ENCODE data around the gene BRD7. TPM values are rescaled to one million over a fixed set of nuclear protein-coding genes. Genes with fewer than 3 reads are reported as not detected.

The BRD7 gene
- total RNA-seq, 1 experiment from 2014 or later: 45.6 TPM

DNA sequence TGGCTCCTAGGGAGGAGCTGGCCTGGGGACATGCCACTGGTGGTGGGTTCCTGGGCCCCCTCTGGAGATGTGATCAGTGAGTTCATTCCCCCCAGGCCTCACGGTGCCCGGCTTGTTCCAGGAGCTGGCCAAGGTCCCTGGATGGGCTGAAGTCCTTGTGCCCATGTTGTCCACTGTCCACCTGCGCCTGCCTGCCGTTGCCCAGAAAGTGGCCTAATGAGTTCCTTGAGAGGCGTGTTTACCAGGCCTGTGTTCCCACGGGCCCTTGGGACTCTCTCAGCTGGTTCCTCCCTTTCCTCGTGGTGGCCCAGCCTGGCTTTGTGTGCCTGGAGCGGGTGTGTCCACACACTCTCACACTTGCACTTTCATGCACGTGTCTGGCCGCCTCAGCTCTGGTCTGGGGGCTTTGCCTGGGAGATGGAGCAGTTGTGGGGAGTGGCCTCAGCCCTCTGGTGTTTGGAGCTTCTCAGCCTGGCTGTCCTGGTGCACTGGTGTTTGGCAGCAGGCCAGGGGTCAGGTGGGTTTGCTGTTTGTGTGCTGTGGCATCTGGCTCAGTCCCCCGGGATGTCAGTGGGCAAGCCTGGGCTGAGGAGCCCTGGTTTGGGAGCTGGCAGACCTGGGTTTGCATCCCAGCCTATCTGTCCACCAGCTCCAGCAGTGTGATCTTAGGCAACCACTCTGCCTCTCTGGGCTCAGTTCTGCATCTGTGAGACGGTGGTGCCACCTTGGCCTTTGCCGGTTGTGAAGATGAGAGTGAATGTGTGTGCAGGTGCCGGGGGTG, 84.5 kb downstream of the BRD7 start:
- TF ChIP-seq, protein P1, sequence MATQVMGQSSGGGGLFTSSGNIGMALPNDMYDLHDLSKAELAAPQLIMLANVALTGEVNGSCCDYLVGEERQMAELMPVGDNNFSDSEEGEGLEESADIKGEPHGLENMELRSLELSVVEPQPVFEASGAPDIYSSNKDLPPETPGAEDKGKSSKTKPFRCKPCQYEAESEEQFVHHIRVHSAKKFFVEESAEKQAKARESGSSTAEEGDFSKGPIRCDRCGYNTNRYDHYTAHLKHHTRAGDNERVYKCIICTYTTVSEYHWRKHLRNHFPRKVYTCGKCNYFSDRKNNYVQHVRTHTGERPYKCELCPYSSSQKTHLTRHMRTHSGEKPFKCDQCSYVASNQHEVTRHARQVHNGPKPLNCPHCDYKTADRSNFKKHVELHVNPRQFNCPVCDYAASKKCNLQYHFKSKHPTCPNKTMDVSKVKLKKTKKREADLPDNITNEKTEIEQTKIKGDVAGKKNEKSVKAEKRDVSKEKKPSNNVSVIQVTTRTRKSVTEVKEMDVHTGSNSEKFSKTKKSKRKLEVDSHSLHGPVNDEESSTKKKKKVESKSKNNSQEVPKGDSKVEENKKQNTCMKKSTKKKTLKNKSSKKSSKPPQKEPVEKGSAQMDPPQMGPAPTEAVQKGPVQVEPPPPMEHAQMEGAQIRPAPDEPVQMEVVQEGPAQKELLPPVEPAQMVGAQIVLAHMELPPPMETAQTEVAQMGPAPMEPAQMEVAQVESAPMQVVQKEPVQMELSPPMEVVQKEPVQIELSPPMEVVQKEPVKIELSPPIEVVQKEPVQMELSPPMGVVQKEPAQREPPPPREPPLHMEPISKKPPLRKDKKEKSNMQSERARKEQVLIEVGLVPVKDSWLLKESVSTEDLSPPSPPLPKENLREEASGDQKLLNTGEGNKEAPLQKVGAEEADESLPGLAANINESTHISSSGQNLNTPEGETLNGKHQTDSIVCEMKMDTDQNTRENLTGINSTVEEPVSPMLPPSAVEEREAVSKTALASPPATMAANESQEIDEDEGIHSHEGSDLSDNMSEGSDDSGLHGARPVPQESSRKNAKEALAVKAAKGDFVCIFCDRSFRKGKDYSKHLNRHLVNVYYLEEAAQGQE (IDR thresholded peaks at IDR 0.05; ENCODE audit: insufficient read depth in 1 of 2, low read depth in 2 of 2, low read length in 1 of 2): no peak
- TF ChIP-seq, protein P2, sequence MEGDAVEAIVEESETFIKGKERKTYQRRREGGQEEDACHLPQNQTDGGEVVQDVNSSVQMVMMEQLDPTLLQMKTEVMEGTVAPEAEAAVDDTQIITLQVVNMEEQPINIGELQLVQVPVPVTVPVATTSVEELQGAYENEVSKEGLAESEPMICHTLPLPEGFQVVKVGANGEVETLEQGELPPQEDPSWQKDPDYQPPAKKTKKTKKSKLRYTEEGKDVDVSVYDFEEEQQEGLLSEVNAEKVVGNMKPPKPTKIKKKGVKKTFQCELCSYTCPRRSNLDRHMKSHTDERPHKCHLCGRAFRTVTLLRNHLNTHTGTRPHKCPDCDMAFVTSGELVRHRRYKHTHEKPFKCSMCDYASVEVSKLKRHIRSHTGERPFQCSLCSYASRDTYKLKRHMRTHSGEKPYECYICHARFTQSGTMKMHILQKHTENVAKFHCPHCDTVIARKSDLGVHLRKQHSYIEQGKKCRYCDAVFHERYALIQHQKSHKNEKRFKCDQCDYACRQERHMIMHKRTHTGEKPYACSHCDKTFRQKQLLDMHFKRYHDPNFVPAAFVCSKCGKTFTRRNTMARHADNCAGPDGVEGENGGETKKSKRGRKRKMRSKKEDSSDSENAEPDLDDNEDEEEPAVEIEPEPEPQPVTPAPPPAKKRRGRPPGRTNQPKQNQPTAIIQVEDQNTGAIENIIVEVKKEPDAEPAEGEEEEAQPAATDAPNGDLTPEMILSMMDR (IDR thresholded peaks at IDR 0.05): no peak
- no peak for TF ChIP-seq SIN3A (IDR thresholded peaks at IDR 0.05; ENCODE audit: borderline replicate concordance, insufficient read depth, low read depth, low read length)
- no peak for TF ChIP-seq TCF7L2 (IDR thresholded peaks at IDR 0.05; ENCODE audit: low read depth, low read length)
- TF ChIP-seq POLR2AphosphoS5 (IDR thresholded peaks at IDR 0.05; ENCODE audit: low read depth, low read length): no peak
- in situ Hi-C loops (cut with HindIII; ENCODE audit: low pct_unique_long_range_greater_than_20kb, low sequenced_read_pairs) (no loop called here), intact Hi-C loops (cut with micrococcal nuclease; ENCODE audit: unreplicated experiment) (no loop called here)
- Histone ChIP-seq H3K4me3 (ENCODE audit: low read depth in 2 of 2, low read length in 2 of 2) (no peak overlapping the region), H3K27ac (ENCODE audit: low read length) (no peak overlapping the region), H3K4me1 (ENCODE audit: control insufficient read depth, insufficient read depth, low read length) (no peaks in the 10 kb centered on the region), H3K27me3 (ENCODE audit: control insufficient read depth, insufficient read depth, low read length) (no peaks in the 10 kb centered on the region), H3K9me3 (ENCODE audit: control insufficient read depth, insufficient read depth, low read depth, low read length) (no peaks in the 10 kb centered on the region), H3K36me3 (ENCODE audit: control insufficient read depth, insufficient read depth, low read length) (no peaks in the 10 kb centered on the region)
- ChIA-PET POLR2A (no interaction called here), CTCF (no interaction called here)
- ATAC-seq (no peak; the same call in 1 of the 2 replicates), DNase-seq (ENCODE audit: low read depth, low spot score) (no peak)
- no TSS peak for BruUV-seq (replicated peaks)

DNA sequence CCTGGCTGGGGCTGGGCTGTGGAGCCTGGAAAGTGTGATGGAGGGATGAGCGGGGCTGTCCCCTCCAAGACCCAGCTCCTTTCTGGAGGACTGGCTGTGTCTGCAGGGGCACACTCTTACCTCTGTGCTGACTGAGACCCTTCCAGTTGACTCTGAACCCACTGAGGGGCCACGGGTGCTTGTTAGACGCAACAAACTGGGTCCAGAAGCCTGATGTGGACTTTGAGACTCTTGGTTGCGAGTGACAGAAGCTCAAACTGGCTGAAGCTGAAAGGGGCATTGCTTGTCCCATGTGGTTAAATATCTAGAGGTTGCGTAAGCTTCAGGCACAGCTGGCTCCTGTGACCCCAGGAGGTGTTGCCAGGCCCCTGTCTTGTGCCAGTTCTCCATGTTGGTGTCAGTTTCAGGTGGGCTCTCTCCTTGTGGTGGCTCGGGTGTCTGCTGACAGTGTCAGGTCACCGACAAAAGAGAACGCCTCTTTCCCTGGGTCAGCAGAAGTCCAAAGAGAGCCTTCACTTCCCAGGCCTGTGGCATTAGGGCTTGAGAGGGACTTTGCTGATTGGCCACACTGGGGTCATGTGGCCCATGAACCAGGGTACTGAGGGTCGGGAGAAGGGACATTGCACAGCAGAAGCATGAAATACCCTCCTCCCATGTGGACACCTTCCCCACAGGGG, 85.7 kb downstream of the BRD7 start:
- Histone ChIP-seq H3K9me3 (ENCODE audit: control insufficient read depth, insufficient read depth, low read depth, low read length) (no peaks in the 10 kb centered on the region), H3K27me3 (ENCODE audit: control insufficient read depth, insufficient read depth, low read length) (no peaks in the 10 kb centered on the region), H3K4me1 (ENCODE audit: control insufficient read depth, insufficient read depth, low read length) (no peaks in the 10 kb centered on the region), H3K36me3 (ENCODE audit: control insufficient read depth, insufficient read depth, low read length) (no peaks in the 10 kb centered on the region), H3K27ac (ENCODE audit: low read length) (no peak overlapping the region), H3K4me3 (ENCODE audit: low read depth in 2 of 2, low read length in 2 of 2) (no peak overlapping the region)
- DNase-seq (ENCODE audit: low read depth, low spot score) (no peak), ATAC-seq (no peak)
- in situ Hi-C loops (cut with HindIII; ENCODE audit: low pct_unique_long_range_greater_than_20kb, low sequenced_read_pairs) (no loop called here), intact Hi-C loops (cut with micrococcal nuclease; ENCODE audit: unreplicated experiment) (no loop called here)
- CTCF ChIA-PET: interaction anchor here (0.5 kb wide), 1 partner anchor 327 kb away, joined by 8 read pairs; no protein-coding TSS in a partner anchor
- BruUV-seq (replicated peaks): no TSS peak
- POLR2A ChIA-PET: no interaction called here
- TF ChIP-seq SIN3A (IDR thresholded peaks at IDR 0.05; ENCODE audit: borderline replicate concordance, insufficient read depth, low read depth, low read length) (no peak), TCF7L2 (IDR thresholded peaks at IDR 0.05; ENCODE audit: low read depth, low read length) (no peak), POLR2AphosphoS5 (IDR thresholded peaks at IDR 0.05; ENCODE audit: low read depth, low read length) (no peak)
- TF ChIP-seq, protein P1 (IDR thresholded peaks at IDR 0.05; ENCODE audit: insufficient read depth in 1 of 2, low read depth in 2 of 2, low read length in 1 of 2): no peak
- TF ChIP-seq, protein P2 (IDR thresholded peaks at IDR 0.05): no peak
